K562 (cell line): ENCODE data around the gene LMNTD2.

Experiments
- BRF1 ChIP-seq: IDR thresholded peaks from 3 replicates; pipeline ENCODE4 v1.6.1; 2011; ENCODE audit warnings: borderline replicate concordance, mild to moderate bottlenecking; ENCODE audit not compliant: insufficient read length; ENCODE audit errors: extremely low read depth
- CTCF ChIP-seq, 3 experiments: IDR thresholded peaks in 2 of 3; conservative IDR thresholded peaks in 1 of 3; 2 replicates each; pipeline ENCODE4 v1.5.1; 2011 to 2012; ENCODE audit warnings: low read length in 3 of 3, mild to moderate bottlenecking in 3 of 3, control low read depth in 2 of 3, improper control_type of control experiment in 1 of 3, inconsistent platforms in 1 of 3, low read depth in 1 of 3, mixed read lengths in 1 of 3, moderate library complexity in 1 of 3; ENCODE audit not compliant: insufficient read depth in 2 of 3
- GATAD2B ChIP-seq: fragments of 450-650 bp; IDR thresholded peaks from 2 replicates; pipeline ENCODE4 v1.6.1; 2017; ENCODE audit warnings: mild to moderate bottlenecking, borderline replicate concordance
- JUND ChIP-seq, 2 experiments: IDR thresholded peaks; 2 replicates in 1 of 2; 3 replicates in 1 of 2; pipeline ENCODE4 v1.6.1; 2011; ENCODE audit warnings: borderline replicate concordance in 2 of 2, low read depth in 2 of 2, low read length in 2 of 2, improper control_type of control experiment in 1 of 2, missing biosample characterization in 1 of 2, missing genetic modification characterization in 1 of 2, missing genetic modification reagents in 1 of 2
- NR2C2 ChIP-seq, 2 experiments: fragments of 200-800 bp in 1 of 2; sonication (Bioruptor generic) in 1 of 2; sonication (generic) in 1 of 2; formaldehyde crosslinking in 1 of 2; IDR thresholded peaks; 2 replicates each; pipeline versions ENCODE4 v1.6.1 to v1.8.0; 2016 to 2022; ENCODE audit warnings: mild to moderate bottlenecking in 1 of 2, missing compliant biosample characterization in 1 of 2, missing genetic modification characterization in 1 of 2, missing genetic modification reagents in 1 of 2
- PHF20 ChIP-seq: fragments of 450-650 bp; IDR thresholded peaks from 2 replicates; pipeline ENCODE4 v1.6.1; 2018; ENCODE audit not compliant: partially characterized antibody
- POLR2A ChIP-seq: fragments of 450-650 bp; conservative IDR thresholded peaks from 2 replicates; pipeline ENCODE4 v1.6.1; 2016
- SREBF2 ChIP-seq: sonication (generic); formaldehyde crosslinking; IDR thresholded peaks from 2 replicates; pipeline ENCODE4 v1.4.0; 2020; ENCODE audit warnings: mild to moderate bottlenecking, missing genetic modification reagents
- UBTF ChIP-seq, 2 experiments: IDR thresholded peaks; 2 replicates each; pipeline ENCODE4 v1.6.1; 2012; ENCODE audit warnings: improper control_type of control experiment in 2 of 2, low read depth in 2 of 2, low read length in 2 of 2, borderline replicate concordance in 1 of 2
- USF2 ChIP-seq: sonication (generic); formaldehyde crosslinking; IDR thresholded peaks from 2 replicates; pipeline ENCODE4 v1.5.0; 2020; ENCODE audit warnings: missing genetic modification reagents
- ZFP36 ChIP-seq: fragments of 150-350 bp; IDR thresholded peaks from 2 replicates; pipeline ENCODE4 v1.6.1; 2018; ENCODE audit warnings: low read length, low read depth; ENCODE audit not compliant: partially characterized antibody
- ZNF75A ChIP-seq: fragments of 450-650 bp; formaldehyde crosslinking; IDR thresholded peaks from 2 replicates; pipeline ENCODE4 v1.4.0; 2020; ENCODE audit warnings: mild to moderate bottlenecking

- TF ChIP-seq SREBF2 (CRISPR knock-in tag), result no peak
- TF ChIP-seq GATAD2B, result no peak
- no peak for TF ChIP-seq ZFP36
- no peak for TF ChIP-seq NR2C2 (CRISPR knock-in tag; IDR thresholded peaks at IDR 0.05)
- no peak for TF ChIP-seq NR2C2 (tag; IDR thresholded peaks at IDR 0.05)
- TF ChIP-seq CTCF (IDR thresholded peaks at IDR 0.05 in 2 of 3, conservative IDR thresholded peaks at IDR 0.05 in 1 of 3; ENCODE audit: insufficient read depth in 2 of 3, low read depth in 1 of 3, low read length in 3 of 3), result no peak
- no peak for TF ChIP-seq POLR2A
- no peak for TF ChIP-seq JUND (IDR thresholded peaks at IDR 0.05; ENCODE audit: borderline replicate concordance, low read depth, low read length)
- TF ChIP-seq JUND (tag; IDR thresholded peaks at IDR 0.05; ENCODE audit: borderline replicate concordance, low read depth, low read length), result no peak
- no peak for TF ChIP-seq USF2 (CRISPR knock-in tag)
- no peak for TF ChIP-seq PHF20
- TF ChIP-seq ZNF75A (CRISPR knock-in tag), result no peak
- TF ChIP-seq BRF1, result no peak
- no peak for TF ChIP-seq UBTF (IDR thresholded peaks at IDR 0.05; ENCODE audit: borderline replicate concordance in 1 of 2, low read depth in 2 of 2, low read length in 2 of 2)
Observed at GRCh38 chr11:603154-603553, 42.6 kb upstream of the LMNTD2 start.
